Ecto neural progenitor cell (in vitro differentiated cells): Measurements from ENCODE around the gene MIR17HG.
A peak's percentile ranks its signal among the peaks of the same experiment; 100 is the strongest.

Source experiments
- DNase-seq: peaks from one replicate; pipeline ENCODE4 v3.0.0-alpha.2; 2018; ENCODE audit warnings: low spot score

Gene MIR17HG

GRCh38 chr13:91368676-91369440, 21.4 kb downstream of the MIR17HG start:
- no peak for DNase-seq

GRCh38 chr13:91369441-91369831, 21.9 kb downstream of the MIR17HG start:
- DNase-seq: no peak

DNA sequence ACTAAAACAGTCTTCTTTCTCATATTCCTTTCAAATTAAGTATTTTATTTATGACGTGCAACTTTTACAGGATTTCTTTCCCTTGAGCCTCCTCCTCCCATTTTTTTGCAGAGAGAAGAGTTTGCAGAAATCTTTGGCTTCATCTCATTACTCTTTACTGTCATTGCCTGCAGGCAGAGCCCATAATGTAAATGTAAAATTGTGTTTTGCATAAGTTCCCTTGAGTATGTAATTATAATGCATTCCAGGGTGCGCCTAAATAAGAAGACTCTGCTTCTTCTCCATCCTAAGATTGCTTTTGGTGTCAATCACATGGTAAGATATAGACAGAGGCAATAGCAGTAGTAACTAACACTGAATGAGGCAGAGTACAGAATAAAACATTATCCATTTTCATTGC, 23.0 kb downstream of the MIR17HG start:
- DNase-seq: no peak

- no peak for DNase-seq
Measured at GRCh38 chr13:91372911-91373310, 25.4 kb downstream of the MIR17HG start.

- DNase-seq: no peak
Measured at GRCh38 chr13:91375116-91375729, 27.7 kb downstream of the MIR17HG start.

DNA sequence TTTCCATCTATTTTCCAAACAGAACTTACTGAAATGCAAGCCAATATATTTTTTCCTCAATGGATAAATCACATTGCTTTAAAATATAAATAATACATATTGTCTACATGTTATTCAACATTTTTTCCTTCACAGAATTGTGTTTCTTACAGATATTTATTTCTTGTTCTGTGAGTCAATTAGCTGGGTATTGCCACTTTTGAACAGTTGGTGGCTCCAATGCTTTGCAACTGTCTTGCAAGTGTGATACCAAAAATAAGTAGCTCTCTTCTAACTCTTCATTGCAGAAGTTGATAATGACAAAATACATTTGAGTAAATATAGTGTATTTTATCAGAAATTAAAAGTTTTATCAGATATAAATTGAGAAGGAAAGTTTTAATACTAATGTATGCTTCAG, 33.9 kb downstream of the MIR17HG start:
- DNase-seq: no peak

DNA sequence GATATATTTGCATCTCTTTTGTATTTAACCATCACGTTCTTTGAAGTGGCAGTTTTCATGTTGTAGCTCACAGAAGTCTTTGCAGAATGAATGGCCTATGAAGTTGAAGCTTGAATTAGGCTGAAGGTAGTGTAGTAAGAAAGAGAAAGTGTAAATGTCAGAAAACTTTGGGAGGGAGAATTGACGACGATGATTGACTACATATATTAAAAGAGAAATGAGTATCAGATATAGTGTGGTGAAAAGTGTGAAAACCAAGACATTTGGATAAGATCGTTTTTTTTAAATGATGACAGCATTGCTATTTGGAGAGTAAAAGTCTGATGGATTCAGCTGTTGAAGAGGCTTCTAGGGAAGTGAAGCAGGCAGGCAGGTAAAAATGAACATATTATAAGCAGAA, 36.3 kb downstream of the MIR17HG start:
- DNase-seq: no peak

DNA sequence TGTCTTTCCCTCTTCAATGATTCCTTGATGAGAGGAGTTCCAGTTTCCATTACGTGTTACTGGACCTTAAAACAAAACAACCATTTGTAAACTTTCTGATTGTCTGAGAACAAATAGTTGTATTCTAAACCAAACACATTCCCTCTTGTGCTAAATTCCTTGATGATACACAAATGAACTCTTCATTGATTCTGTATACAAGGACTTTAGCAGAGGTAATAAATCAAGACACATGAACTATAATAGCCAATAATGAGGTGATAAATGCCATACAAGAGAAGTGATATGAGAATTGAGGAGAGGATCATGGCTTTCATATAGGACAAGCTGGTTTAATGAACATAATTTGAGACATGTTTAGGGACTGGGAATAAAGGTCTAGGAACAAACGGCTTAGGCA, 37.4 kb downstream of the MIR17HG start:
- no peak for DNase-seq

GRCh38 chr13:91389186-91389585, 41.7 kb downstream of the MIR17HG start:
- no peak for DNase-seq

DNA sequence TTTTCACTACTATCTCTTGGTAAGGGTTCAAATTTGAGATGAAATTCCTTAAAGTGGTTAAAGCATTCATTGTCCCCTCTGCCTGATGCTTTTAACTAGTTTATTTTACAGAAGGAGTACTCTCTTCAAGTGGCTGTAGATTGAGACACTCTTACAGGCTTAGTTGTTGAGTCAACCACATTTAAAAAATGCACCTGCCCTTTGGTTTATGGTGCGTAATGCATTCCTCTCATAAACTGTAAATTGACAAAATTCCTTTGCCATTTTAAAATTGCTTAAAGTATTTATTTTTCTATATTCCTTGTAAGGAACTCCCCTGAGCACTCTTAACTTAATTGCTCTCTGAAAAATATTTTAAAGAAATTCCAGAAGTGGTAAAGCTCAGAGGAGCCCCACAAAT, 50.1 kb downstream of the MIR17HG start:
- DNase-seq: no peak

GRCh38 chr13:91398413-91399188, 51.1 kb downstream of the MIR17HG start, which contains the start of gene GPC5:
Gene GPC5, plus strand, starts transcription at chr13:91398621.
- DNase-seq: peak; percentile 91

DNA sequence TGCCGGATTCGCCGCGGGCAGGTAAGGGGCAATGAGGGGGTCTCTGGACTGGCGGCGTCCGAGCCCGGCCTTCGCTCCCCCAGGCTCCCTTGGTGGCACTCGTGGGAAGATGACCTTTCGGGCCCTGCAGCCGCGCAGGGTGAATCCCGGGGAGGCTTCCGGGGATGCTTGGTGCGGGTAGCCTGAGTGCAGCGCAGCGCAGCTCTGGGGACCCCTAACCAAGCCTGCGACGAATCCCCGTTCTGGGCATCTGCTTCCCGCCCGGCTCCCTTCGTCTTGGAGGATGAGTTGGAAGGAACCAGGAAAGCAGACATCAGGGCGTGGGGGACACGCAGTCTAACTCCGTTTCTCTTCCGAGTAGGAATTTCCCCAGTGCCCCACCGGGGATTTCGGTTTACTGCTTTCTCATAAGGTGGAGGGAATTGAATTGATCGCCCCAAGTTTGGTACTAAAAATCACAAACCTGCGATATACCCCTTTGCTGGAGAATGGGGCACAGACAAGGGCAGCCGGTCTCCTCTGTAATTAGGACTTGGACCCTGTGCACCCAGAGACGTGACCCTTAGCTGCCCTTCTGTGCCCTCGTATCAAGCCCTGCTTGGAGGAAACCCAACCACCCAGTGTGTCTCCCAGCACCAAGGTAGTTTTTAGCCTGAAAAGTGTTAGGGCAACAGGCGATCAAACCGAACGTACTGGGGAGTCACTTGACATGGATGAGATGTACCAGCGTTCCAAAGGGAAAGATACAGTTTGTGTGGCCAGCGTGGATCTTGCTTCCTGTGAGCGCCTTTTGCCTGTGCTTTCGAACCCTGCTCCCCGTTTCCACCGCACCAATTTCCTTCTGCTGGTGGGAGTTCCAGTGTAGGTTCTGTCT, 51.9 kb downstream of the MIR17HG start:
- no peak for DNase-seq

GRCh38 chr13:91400063-91400399, 52.5 kb downstream of the MIR17HG start:
- DNase-seq: no peak

GRCh38 chr13:91400671-91401070, 53.2 kb downstream of the MIR17HG start:
- DNase-seq: no peak

DNA sequence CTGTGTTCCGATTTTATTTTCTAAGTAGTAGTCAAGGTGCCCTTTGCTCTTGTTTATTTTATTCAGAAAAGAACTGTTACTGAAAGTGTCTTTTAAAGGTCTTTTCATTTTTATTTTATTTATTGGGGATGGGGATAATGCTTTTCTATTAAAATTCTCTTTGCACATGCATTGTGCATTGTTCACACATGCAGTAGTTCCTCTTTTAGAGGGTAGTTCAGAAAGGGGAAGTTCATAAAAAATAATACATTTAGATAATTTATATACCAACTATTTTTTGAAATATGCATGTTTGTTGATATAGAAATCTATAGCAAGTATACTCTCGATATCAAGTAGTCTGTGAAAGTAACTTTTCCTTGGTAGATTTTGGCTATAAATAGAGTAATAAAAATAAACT, 54.4 kb downstream of the MIR17HG start:
- DNase-seq: no peak
